ENCODE measurements around the gene TRDMT1.

DNA sequence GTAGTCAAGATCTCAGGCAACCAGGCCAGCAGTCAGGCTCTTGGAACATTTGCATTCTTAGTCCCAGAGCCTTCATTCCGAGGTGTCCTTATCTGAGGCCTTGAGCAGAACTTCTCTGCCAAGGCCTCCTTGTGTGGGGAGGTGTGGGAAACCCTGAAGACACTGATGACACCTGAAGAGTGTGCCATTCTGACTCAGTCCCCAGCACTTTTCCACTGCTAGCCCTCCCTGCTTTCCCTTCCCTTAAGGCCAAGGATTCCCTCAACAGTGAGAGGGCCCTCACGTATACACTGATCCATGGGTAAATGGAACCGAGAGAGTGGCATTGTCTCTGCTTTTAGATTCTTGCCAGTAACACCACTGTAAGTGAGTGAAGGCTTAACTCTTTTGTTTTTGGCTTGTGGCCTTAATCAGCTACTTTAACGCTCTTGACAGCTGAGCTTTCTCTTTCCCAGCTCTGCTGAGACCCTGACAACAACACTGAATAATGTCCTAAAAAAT, 30.3 kb downstream of the TRDMT1 start:
- TF ChIP-seq GATA2 (IDR thresholded peaks at IDR 0.05; ENCODE audit: low read depth, low read length), result no peak
- TF ChIP-seq GATA3 (IDR thresholded peaks at IDR 0.05; ENCODE audit: low read depth, low read length), result no peak

Data from SH-SY5Y (cell line).